K562 (cell line): ENCODE data around the gene NR5A2. TPM values are rescaled to one million over a fixed set of nuclear protein-coding genes. Genes with fewer than 3 reads are reported as not detected.

ENCODE experiments used
- BACH1 ChIP-seq: fragments of 200-800 bp; sonication (Bioruptor generic); IDR thresholded peaks from 2 replicates; pipeline ENCODE4 v1.6.1; 2016; ENCODE audit warnings: missing genetic modification characterization, missing compliant biosample characterization
- CEBPB ChIP-seq: fragments of 450-650 bp; IDR thresholded peaks from 2 replicates; pipeline ENCODE4 v1.6.1; 2016; ENCODE audit warnings: missing genetic modification characterization, missing compliant biosample characterization
- CUX1 ChIP-seq: fragments of 200-800 bp; sonication (Bioruptor generic); IDR thresholded peaks from 2 replicates; pipeline ENCODE4 v1.6.1; 2016; ENCODE audit warnings: missing genetic modification characterization, missing compliant biosample characterization
- ELK3 ChIP-seq: fragments of 450-650 bp; formaldehyde crosslinking; IDR thresholded peaks from 2 replicates; pipeline ENCODE4 v1.4.0; 2020; ENCODE audit warnings: mild to moderate bottlenecking
- ETS2 ChIP-seq: IDR thresholded peaks from 2 replicates; pipeline ENCODE4 v1.6.1; 2016; ENCODE audit warnings: borderline replicate concordance, missing genetic modification characterization, mild to moderate bottlenecking, moderate library complexity, missing compliant biosample characterization; ENCODE audit not compliant: poor library complexity, severe bottlenecking
- HEY1 ChIP-seq: fragments of 250-450 bp; sonication (Bioruptor Pico); IDR thresholded peaks from 2 replicates; pipeline ENCODE4 v1.5.0; 2020; ENCODE audit warnings: mild to moderate bottlenecking, moderate library complexity, borderline replicate concordance
- ILK ChIP-seq: fragments of 450-650 bp; IDR thresholded peaks from 2 replicates; pipeline ENCODE4 v1.6.1; 2016; ENCODE audit warnings: missing genetic modification characterization, low read depth, mild to moderate bottlenecking, missing compliant biosample characterization, moderate library complexity, borderline replicate concordance
- JUN ChIP-seq, 2 experiments: sonication (generic) in 1 of 2; formaldehyde crosslinking in 1 of 2; IDR thresholded peaks; 2 replicates each; pipeline versions ENCODE4 v1.6.1 to v1.8.0; 2012 to 2022; ENCODE audit warnings: borderline replicate concordance in 2 of 2, mild to moderate bottlenecking in 2 of 2, improper control_type of control experiment in 1 of 2, low read depth in 1 of 2, low read length in 1 of 2, missing genetic modification reagents in 1 of 2
- MEF2D ChIP-seq: conservative IDR thresholded peaks from 2 replicates; pipeline ENCODE4 v1.6.1; 2016; ENCODE audit warnings: low read depth, missing genetic modification characterization, missing compliant biosample characterization
- NFE2 ChIP-seq: IDR thresholded peaks from 2 replicates; pipeline ENCODE4 v1.6.1; 2014; ENCODE audit warnings: antibody characterized with exemption, low read depth
- NFYB ChIP-seq: IDR thresholded peaks from 2 replicates; pipeline ENCODE4 v1.6.1; 2011; ENCODE audit warnings: mild to moderate bottlenecking, moderate library complexity; ENCODE audit not compliant: insufficient read length; ENCODE audit errors: extremely low read depth
- SIN3A ChIP-seq, 2 experiments: fragments of 150-350 bp in 1 of 2; IDR thresholded peaks; 2 replicates each; pipeline ENCODE4 v1.6.1; 2011 to 2016; ENCODE audit warnings: borderline replicate concordance in 2 of 2, low read depth in 2 of 2, low read length in 2 of 2, mild to moderate bottlenecking in 2 of 2, moderate library complexity in 2 of 2; ENCODE audit not compliant: control insufficient read depth in 1 of 2
- SMAD4 ChIP-seq: fragments of 250-450 bp; sonication (Bioruptor Pico); conservative IDR thresholded peaks from 2 replicates; pipeline ENCODE4 v1.8.0; 2021; ENCODE audit warnings: inconsistent platforms, mild to moderate bottlenecking, moderate library complexity
- SNIP1 ChIP-seq: fragments of 450-650 bp; IDR thresholded peaks from 2 replicates; pipeline ENCODE4 v1.7.1; 2017; ENCODE audit warnings: low read depth, mild to moderate bottlenecking
- TBL1XR1 ChIP-seq, 2 experiments: IDR thresholded peaks; 2 replicates each; pipeline ENCODE4 v1.6.1; 2012; ENCODE audit warnings: improper control_type of control experiment in 2 of 2, low read length in 2 of 2, mild to moderate bottlenecking in 1 of 2
- ZNF232 ChIP-seq: sonication (generic); formaldehyde crosslinking; IDR thresholded peaks from 2 replicates; pipeline ENCODE4 v1.8.0; 2022; ENCODE audit warnings: mild to moderate bottlenecking, missing genetic modification reagents
- ZNF644 ChIP-seq: fragments of 200-800 bp; sonication (Bioruptor generic); IDR thresholded peaks from 2 replicates; pipeline ENCODE4 v1.6.1; 2016; ENCODE audit warnings: low read depth, missing genetic modification characterization, missing compliant biosample characterization
- ZNF76 ChIP-seq: fragments of 250-450 bp; sonication (Bioruptor Pico); IDR thresholded peaks from 2 replicates; pipeline ENCODE4 v1.4.0; 2020; ENCODE audit warnings: mild to moderate bottlenecking, moderate library complexity, borderline replicate concordance
- polyA plus RNA-seq, 8 experiments: library from polyadenylated mRNA; depleted of rRNA in 4 of 8; stranded (reverse) in 5 of 8; unstranded in 3 of 8; fragments of >200 nt; fragmentation: Nextera tagmentation in 2 of 8; fragmentation: Illumina TruSeq in 1 of 8; extraction: Ambion mirVana in 2 of 8; extraction: Trizol in 1 of 8; gene quantifications; 2 replicates each; pipeline versions ENCODE4 v1.2.1 to v1.2.3, GENCODE V29; 2011 to 2014; ENCODE audit warnings: inconsistent platforms in 1 of 8, missing spikeins in 1 of 8
- total RNA-seq, 7 experiments: library from RNA; depleted of rRNA in 6 of 7; stranded (reverse); fragments of >200 nt in 6 of 7; fragmentation: Illumina TruSeq in 2 of 7; extraction: Trizol in 2 of 7; gene quantifications; 2 replicates each; pipeline versions ENCODE4 v1.2.1 to v1.2.3, GENCODE V29; 2011 to 2021; ENCODE audit warnings: low replicate concordance in 1 of 7

The NR5A2 gene
- total and polyA plus RNA-seq, 9 of the 15 experiments (the other 6 are each of a cell fraction or from before 2014, with no cell fraction given): 0.13 to 0.40 (median 0.29) TPM

- TF ChIP-seq CEBPB (tag) (no peak), SNIP1 (no peak), CUX1 (CRISPR knock-in tag) (no peak), SIN3A (IDR thresholded peaks at IDR 0.05; ENCODE audit: borderline replicate concordance in 2 of 2, control insufficient read depth in 1 of 2, low read depth in 2 of 2, low read length in 2 of 2) (no peak), ZNF232 (CRISPR knock-in tag) (no peak), NFYB (no peak), BACH1 (peak; percentile 64; the same call in 1 of the 2 replicates), HEY1 (peak; percentile 0; the same call in 1 of the 2 replicates), ZNF76 (CRISPR knock-in tag) (peak; percentile 33; the same call in 1 of the 2 replicates), JUN (IDR thresholded peaks at IDR 0.05; ENCODE audit: borderline replicate concordance, low read depth, low read length) (peak; percentile 96), JUN (CRISPR knock-in tag; IDR thresholded peaks at IDR 0.05; ENCODE audit: borderline replicate concordance) (no peak), TBL1XR1 (IDR thresholded peaks at IDR 0.05; ENCODE audit: low read length in 2 of 2) (peak; percentile 50 to 88; a peak in 2 of 4 replicates), SMAD4 (peak; percentile 97), MEF2D (tag) (0 out of 2 replicates have a peak, but pooled peaks have one; percentile 57), ZNF644 (tag) (peak; percentile 51; the same call in 1 of the 2 replicates), ETS2 (tag) (no peak), ILK (no peak), NFE2 (peak; percentile 75), ELK3 (CRISPR knock-in tag) (no peak)
These were observed 126.7 kb downstream of the NR5A2 start (continued) for GRCh38 chr1:200154069-200154767.
